SK-N-SH treated with all-trans-retinoic acid at 6 μM for 48 hours (cell line): ENCODE data around the gene AADACL3.

ENCODE experiments used
- ATAC-seq: fragments of 200-7000 bp; cut with Tn5 transposase; 3 replicates; pipeline ENCODE4 v1.9.1; 2020; ENCODE audit warnings: mild to moderate bottlenecking, moderate library complexity
- ARNTL ChIP-seq: fragments of 450-650 bp; formaldehyde crosslinking; IDR thresholded peaks from 2 replicates; pipeline ENCODE4 v1.5.0; 2020; ENCODE audit warnings: low read depth, mild to moderate bottlenecking, moderate library complexity, borderline replicate concordance
- BACH2 ChIP-seq: fragments of 250-450 bp; sonication (Bioruptor Pico); IDR thresholded peaks from 2 replicates; pipeline ENCODE4 v1.9.0; 2021; ENCODE audit warnings: mild to moderate bottlenecking, borderline replicate concordance
- CREB5 ChIP-seq: fragments of 250-450 bp; sonication (Bioruptor Pico); IDR thresholded peaks from 2 replicates; pipeline ENCODE4 v1.5.1; 2020; ENCODE audit warnings: low read depth, mild to moderate bottlenecking, moderate library complexity
- CSRNP3 ChIP-seq: fragments of 250-450 bp; sonication (Bioruptor Pico); IDR thresholded peaks from 2 replicates; pipeline ENCODE4 v1.5.1; 2021; ENCODE audit warnings: mild to moderate bottlenecking, moderate library complexity
- ESRRG ChIP-seq: fragments of 250-450 bp; sonication (Bioruptor Pico); IDR thresholded peaks from 2 replicates; pipeline ENCODE4 v1.6.1; 2021; ENCODE audit warnings: mild to moderate bottlenecking
- GLIS3 ChIP-seq: fragments of 250-450 bp; sonication (Bioruptor Pico); IDR thresholded peaks from 2 replicates; pipeline ENCODE4 v1.5.0; 2020; ENCODE audit warnings: mild to moderate bottlenecking, moderate library complexity
- ISL1 ChIP-seq: fragments of 250-450 bp; sonication (Bioruptor Pico); IDR thresholded peaks from 2 replicates; pipeline ENCODE4 v2.1.2; 2022; ENCODE audit warnings: mild to moderate bottlenecking, moderate library complexity
- OSR1 ChIP-seq: fragments of 250-450 bp; sonication (Bioruptor Pico); IDR thresholded peaks from 2 replicates; pipeline ENCODE4 v1.8.0; 2022; ENCODE audit warnings: moderate library complexity, mild to moderate bottlenecking, inconsistent platforms
- PATZ1 ChIP-seq: fragments of 250-450 bp; sonication (Bioruptor Pico); IDR thresholded peaks from 2 replicates; pipeline ENCODE4 v1.8.0; 2020; ENCODE audit warnings: mild to moderate bottlenecking, moderate library complexity, borderline replicate concordance
- POU6F1 ChIP-seq: fragments of 250-450 bp; sonication (Bioruptor Pico); IDR thresholded peaks from 2 replicates; pipeline ENCODE4 v1.8.0; 2021; ENCODE audit warnings: low read depth, mild to moderate bottlenecking, moderate library complexity, borderline replicate concordance
- PPARA ChIP-seq: fragments of 250-450 bp; sonication (Bioruptor Pico); IDR thresholded peaks from 2 replicates; pipeline ENCODE4 v1.5.0; 2020; ENCODE audit warnings: mild to moderate bottlenecking, borderline replicate concordance
- RARB ChIP-seq: fragments of 250-450 bp; sonication (Bioruptor Pico); IDR thresholded peaks from 2 replicates; pipeline ENCODE4 v1.8.0; 2021; ENCODE audit warnings: mild to moderate bottlenecking, moderate library complexity
- SNAI2 ChIP-seq: fragments of 250-450 bp; sonication (Bioruptor Pico); IDR thresholded peaks from 2 replicates; pipeline ENCODE4 v1.5.0; 2020; ENCODE audit warnings: mild to moderate bottlenecking, moderate library complexity
- TCF4 ChIP-seq: fragments of 250-450 bp; sonication (Bioruptor Pico); IDR thresholded peaks from 2 replicates; pipeline ENCODE4 v1.8.0; 2021; ENCODE audit warnings: mild to moderate bottlenecking, moderate library complexity, borderline replicate concordance
- TOX ChIP-seq: fragments of 250-450 bp; sonication (Bioruptor Pico); IDR thresholded peaks from 2 replicates; pipeline ENCODE4 v1.8.0; 2021; ENCODE audit warnings: mild to moderate bottlenecking, moderate library complexity, borderline replicate concordance
- ZC3H10 ChIP-seq: fragments of 250-450 bp; sonication (Bioruptor Pico); IDR thresholded peaks from 2 replicates; pipeline ENCODE4 v1.5.1; 2021; ENCODE audit warnings: mild to moderate bottlenecking, moderate library complexity
- ZFP3 ChIP-seq: fragments of 250-450 bp; sonication (Bioruptor Pico); IDR thresholded peaks from 2 replicates; pipeline ENCODE4 v1.5.0; 2020; ENCODE audit warnings: mild to moderate bottlenecking, moderate library complexity
- ZFP30 ChIP-seq: fragments of 450-650 bp; formaldehyde crosslinking; IDR thresholded peaks from 2 replicates; pipeline ENCODE4 v1.5.0; 2022; ENCODE audit warnings: mild to moderate bottlenecking, moderate library complexity
- ZNF565 ChIP-seq: fragments of 450-650 bp; formaldehyde crosslinking; conservative IDR thresholded peaks from 2 replicates; pipeline ENCODE4 v1.5.0; 2020; ENCODE audit warnings: low read depth, mild to moderate bottlenecking, moderate library complexity
- ZNF70 ChIP-seq: fragments of 450-650 bp; formaldehyde crosslinking; IDR thresholded peaks from 2 replicates; pipeline ENCODE4 v1.5.0; 2020; ENCODE audit warnings: mild to moderate bottlenecking, moderate library complexity
- ZNF8 ChIP-seq: fragments of 450-650 bp; formaldehyde crosslinking; IDR thresholded peaks from 2 replicates; pipeline ENCODE4 v1.5.0; 2020; ENCODE audit warnings: mild to moderate bottlenecking, moderate library complexity

AADACL3 gene

GRCh38 chr1:12696658-12697057 is 19.3 kb upstream of the AADACL3 start:
- ATAC-seq = no peak
- TF ChIP-seq ARNTL (CRISPR knock-in tag) (no peak), TOX (CRISPR knock-in tag) (no peak), SNAI2 (CRISPR knock-in tag) (no peak), GLIS3 (CRISPR knock-in tag) (no peak), ZC3H10 (CRISPR knock-in tag) (no peak), OSR1 (CRISPR knock-in tag) (no peak), CREB5 (no peak), CSRNP3 (CRISPR knock-in tag) (no peak), BACH2 (CRISPR knock-in tag) (no peak), ZFP3 (CRISPR knock-in tag) (no peak), ESRRG (CRISPR knock-in tag) (no peak), ISL1 (CRISPR knock-in tag) (no peak), ZNF70 (no peak), ZNF565 (CRISPR knock-in tag) (no peak), ZFP30 (CRISPR knock-in tag) (no peak)

- no peak for ATAC-seq
- TF ChIP-seq ZNF565 (CRISPR knock-in tag) (no peak), PPARA (CRISPR knock-in tag) (no peak), PATZ1 (CRISPR knock-in tag) (no peak), TCF4 (CRISPR knock-in tag) (no peak)
Measured at GRCh38 chr1:12697397-12697796, 18.5 kb upstream of the AADACL3 start.

- no peak for ATAC-seq
Measured at GRCh38 chr1:12703821-12704451, 12.0 kb upstream of the AADACL3 start.

GRCh38 chr1:12706061-12706460 is 9.8 kb upstream of the AADACL3 start:
- ATAC-seq = no peak
- TF ChIP-seq ZC3H10 (CRISPR knock-in tag) = no peak
- no peak for TF ChIP-seq ZFP3 (CRISPR knock-in tag)
- no peak for TF ChIP-seq ZNF8 (CRISPR knock-in tag)
- TF ChIP-seq POU6F1 (CRISPR knock-in tag) = no peak
- no peak for TF ChIP-seq ZFP30 (CRISPR knock-in tag)
- no peak for TF ChIP-seq BACH2 (CRISPR knock-in tag)
- no peak for TF ChIP-seq ISL1 (CRISPR knock-in tag)
- no peak for TF ChIP-seq ARNTL (CRISPR knock-in tag)
- no peak for TF ChIP-seq OSR1 (CRISPR knock-in tag)
- no peak for TF ChIP-seq SNAI2 (CRISPR knock-in tag)
- no peak for TF ChIP-seq PATZ1 (CRISPR knock-in tag)
- TF ChIP-seq TOX (CRISPR knock-in tag) = no peak

More at GRCh38 chr1:12703821-12704451, 12.0 kb upstream of the AADACL3 start:
- TF ChIP-seq RARB (no peak), BACH2 (CRISPR knock-in tag) (no peak), ZNF70 (no peak), ISL1 (CRISPR knock-in tag) (no peak), CREB5 (no peak)
